Hepatocyte (in vitro differentiated cells): ENCODE results near the gene ZBTB49.

Experiments used
- EZH2phosphoT487 ChIP-seq: fragments of 200-600 bp; sonication (generic); IDR thresholded peaks from one replicate; pipeline ENCODE4 v1.6.1; 2018; ENCODE audit warnings: antibody characterized with exemption, mild to moderate bottlenecking, low read depth, moderate library complexity; ENCODE audit not compliant: unreplicated experiment, severe bottlenecking
- TF ChIP-seq, protein P1 (sequence below): fragments of 200-600 bp; sonication (generic); IDR thresholded peaks from 2 replicates; pipeline ENCODE4 v1.5.1; 2016; ENCODE audit warnings: antibody characterized with exemption, mild to moderate bottlenecking; ENCODE audit not compliant: poor library complexity

DNA sequence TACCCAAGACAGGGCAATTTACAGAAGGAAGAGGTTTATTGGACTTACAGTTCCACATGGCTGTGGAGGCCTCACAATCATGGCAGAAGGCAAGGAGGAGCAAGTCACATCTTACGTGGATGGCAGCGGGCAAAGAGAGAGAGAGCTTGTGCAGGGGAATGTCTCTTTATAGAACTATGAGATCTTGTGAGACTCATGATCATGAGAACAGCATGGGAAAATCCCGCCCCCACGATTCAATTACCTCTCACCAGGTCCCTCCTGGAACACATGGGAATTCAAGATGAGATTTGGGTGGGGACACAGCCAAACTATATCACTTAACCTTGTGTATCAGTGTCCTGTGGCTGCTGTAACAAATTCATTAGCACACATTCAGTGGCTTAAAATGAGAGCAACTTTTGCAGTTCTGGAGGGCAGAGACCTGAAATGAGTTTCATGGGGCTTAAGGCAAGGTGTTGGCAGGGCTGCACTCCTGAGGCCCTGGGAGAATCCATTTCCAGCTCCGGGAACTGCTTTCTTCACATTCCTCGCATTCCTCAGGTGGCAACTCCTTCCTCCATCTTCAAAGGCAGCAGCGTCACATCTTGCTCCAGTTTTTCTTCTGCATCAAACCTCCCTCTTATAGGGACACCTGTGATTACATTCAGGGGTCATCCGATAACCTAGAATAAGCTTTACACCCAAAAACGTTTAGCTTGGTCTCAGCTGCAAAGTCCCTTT, 74.6 kb downstream of the ZBTB49 start:
- no peak for TF ChIP-seq EZH2phosphoT487
- TF ChIP-seq, protein P1, sequence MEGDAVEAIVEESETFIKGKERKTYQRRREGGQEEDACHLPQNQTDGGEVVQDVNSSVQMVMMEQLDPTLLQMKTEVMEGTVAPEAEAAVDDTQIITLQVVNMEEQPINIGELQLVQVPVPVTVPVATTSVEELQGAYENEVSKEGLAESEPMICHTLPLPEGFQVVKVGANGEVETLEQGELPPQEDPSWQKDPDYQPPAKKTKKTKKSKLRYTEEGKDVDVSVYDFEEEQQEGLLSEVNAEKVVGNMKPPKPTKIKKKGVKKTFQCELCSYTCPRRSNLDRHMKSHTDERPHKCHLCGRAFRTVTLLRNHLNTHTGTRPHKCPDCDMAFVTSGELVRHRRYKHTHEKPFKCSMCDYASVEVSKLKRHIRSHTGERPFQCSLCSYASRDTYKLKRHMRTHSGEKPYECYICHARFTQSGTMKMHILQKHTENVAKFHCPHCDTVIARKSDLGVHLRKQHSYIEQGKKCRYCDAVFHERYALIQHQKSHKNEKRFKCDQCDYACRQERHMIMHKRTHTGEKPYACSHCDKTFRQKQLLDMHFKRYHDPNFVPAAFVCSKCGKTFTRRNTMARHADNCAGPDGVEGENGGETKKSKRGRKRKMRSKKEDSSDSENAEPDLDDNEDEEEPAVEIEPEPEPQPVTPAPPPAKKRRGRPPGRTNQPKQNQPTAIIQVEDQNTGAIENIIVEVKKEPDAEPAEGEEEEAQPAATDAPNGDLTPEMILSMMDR: no peak
